ENCODE measurements around the gene PLTP. TPM values are rescaled to one million over a fixed set of nuclear protein-coding genes. Genes with fewer than 3 reads are reported as not detected.

Gene PLTP
- total and polyA plus RNA-seq, 8 donors, result 35.5 to 158 (median 85.4) TPM

DNA sequence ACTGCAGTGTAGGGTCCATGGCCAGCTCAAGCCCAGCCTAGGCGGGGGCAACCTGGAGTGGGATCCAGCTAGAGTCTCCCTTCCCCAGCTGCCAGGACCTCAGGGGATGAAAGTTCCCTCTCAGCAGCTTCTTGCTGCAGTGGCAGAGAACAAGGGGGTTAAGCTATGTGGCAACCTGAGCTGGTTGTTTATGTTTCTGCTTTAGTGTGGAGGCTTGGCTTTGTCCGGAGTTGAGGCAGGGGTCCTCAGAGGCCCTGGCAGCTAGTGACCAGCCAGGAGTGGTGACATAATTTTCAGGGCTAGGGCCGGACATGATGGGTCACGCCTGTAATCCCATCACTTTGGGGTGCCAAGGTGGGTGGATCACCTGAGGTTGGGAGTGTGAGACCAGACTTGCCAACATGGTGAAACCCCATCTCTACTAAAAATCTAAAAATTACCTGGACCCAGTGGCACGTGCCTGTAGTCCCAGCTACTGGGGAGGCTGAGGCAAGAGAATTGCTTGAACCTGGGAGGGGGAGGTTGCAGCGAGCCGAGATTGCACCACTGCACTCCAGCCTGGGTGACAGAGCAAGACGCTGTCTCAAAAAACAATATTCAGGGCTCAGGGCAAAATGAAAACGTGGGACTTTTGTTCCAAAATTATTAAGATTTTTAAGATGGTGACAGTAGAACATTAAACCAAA is 14.0 kb upstream of the PLTP start:
- intact Hi-C loops (cut with DNase I), result no loop called here
- ATAC-seq, result no peak
- Histone ChIP-seq H3K4me1 (no peaks in the 10 kb centered on the region), H3K27me3 (no peaks in the 10 kb centered on the region), H3K27ac (no peak overlapping the region), H3K36me3 (no peaks in the 10 kb centered on the region), H3K4me3 (no peak overlapping the region), H3K9me3 (no peaks in the 10 kb centered on the region)
- WGBS, 2 donors, result 42 to 56% methylated on average over 9 of the region's 9 CpGs
- TF ChIP-seq, protein P1, sequence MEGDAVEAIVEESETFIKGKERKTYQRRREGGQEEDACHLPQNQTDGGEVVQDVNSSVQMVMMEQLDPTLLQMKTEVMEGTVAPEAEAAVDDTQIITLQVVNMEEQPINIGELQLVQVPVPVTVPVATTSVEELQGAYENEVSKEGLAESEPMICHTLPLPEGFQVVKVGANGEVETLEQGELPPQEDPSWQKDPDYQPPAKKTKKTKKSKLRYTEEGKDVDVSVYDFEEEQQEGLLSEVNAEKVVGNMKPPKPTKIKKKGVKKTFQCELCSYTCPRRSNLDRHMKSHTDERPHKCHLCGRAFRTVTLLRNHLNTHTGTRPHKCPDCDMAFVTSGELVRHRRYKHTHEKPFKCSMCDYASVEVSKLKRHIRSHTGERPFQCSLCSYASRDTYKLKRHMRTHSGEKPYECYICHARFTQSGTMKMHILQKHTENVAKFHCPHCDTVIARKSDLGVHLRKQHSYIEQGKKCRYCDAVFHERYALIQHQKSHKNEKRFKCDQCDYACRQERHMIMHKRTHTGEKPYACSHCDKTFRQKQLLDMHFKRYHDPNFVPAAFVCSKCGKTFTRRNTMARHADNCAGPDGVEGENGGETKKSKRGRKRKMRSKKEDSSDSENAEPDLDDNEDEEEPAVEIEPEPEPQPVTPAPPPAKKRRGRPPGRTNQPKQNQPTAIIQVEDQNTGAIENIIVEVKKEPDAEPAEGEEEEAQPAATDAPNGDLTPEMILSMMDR (IDR thresholded peaks at IDR 0.05), result no peak
- FAIRE-seq, result no peak
- DNase-seq, result peak in 1 of 6 donors; percentile 18

DNA sequence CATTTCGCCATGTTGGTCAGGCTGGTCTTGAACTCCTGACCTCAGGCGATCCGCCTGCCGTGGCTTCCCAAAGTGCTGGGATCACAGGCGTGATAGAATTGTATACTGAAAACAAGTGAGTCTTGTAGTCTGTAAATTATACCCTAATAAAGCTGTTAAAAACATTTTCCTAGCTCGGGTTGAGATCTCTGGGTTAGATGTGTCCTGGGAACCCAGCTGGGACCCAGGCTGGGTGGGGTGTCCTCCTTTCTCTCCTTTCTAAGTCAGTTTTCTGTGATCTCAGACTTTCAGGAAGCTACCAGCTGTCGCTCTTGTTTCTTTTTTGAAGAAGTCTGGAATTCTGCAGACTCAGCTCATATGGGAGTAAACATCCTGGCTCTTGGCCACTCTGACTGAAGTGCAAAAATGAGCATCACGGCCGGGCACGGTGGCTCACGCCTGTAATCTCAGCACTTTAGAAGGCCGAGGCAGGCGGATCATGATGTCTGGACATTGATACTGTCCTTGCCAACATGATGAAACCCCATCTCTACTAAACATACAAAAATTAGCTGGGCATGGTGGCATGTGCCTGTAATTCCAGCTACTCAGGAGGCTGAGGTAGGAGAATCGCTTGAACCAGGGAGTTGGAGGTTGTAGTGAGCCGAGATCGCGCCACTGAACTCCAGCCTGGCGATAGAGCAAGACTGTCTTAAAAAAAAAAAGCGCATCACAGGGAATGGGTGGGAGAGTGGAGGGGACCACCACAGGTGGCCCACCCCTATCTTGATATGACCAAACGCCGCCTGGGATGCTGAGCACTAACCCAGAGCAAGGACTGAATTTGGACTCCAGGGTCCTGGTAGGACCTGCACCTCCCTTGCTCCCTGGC is 12.7 kb upstream of the PLTP start:
- intact Hi-C loops (cut with DNase I), result no loop called here
- TF ChIP-seq, protein P1 (IDR thresholded peaks at IDR 0.05), result no peak
- H3K27ac ChIP-seq, result peak overlapping the region in 2 of 4 donors; percentile 30 to 31
- 54 to 68% methylated on average over 21 of the region's 21 CpGs for WGBS, 2 donors
- FAIRE-seq, result no peak
- H3K4me1 ChIP-seq, result no peaks in the 10 kb centered on the region
- DNase-seq, result peak in 1 of 6 donors; percentile 22
- no peaks in the 10 kb centered on the region for H3K36me3 ChIP-seq
- no peaks in the 10 kb centered on the region for H3K9me3 ChIP-seq
- H3K4me3 ChIP-seq, result no peak overlapping the region
- no peaks in the 10 kb centered on the region for H3K27me3 ChIP-seq
- peak in 3 of 4 donors; percentile 53 to 73 (median 63) for ATAC-seq

DNA sequence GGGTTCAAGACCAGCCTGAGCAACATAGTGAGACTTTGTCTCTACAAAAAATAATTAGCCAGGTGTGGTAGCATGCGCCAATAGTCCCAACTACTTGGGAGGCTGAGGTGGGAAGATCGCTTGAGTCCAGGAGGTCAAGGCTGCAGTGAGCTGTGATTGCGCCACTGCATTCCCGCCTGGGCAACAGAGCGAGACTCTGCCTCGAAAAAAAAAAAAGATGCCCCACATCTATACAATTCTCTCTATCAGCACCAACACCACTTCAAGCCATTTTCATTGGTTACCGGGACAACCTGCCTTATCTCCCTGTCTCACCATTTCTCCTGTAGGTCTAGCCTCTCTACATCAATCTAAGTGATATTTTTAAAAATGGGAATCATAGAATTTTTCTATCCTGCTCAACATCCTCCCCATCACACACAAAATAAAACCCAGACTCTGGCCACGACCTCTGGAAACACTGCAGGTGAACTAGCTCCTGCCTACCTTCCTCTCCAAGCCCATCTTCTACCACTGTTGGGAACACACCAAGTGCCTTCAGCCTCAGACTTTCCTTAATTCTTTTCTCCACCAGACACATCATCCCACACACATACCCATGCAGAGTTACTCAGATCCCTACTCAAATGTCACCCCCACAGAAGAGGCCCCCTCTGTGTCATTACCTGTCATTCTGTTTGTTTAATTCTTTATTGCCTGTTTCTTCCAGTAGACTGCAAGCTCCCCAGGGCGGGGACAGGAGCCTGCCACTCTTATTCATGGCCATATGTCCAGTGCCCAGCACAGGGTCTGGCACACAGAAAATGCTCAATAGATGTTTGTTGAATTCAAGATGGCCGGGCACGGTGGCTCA is 9.6 kb upstream of the PLTP start:
- ATAC-seq (no peak), FAIRE-seq (no peak), DNase-seq (peak in 1 of 6 donors; percentile 29)
- Histone ChIP-seq H3K36me3 (no peaks in the 10 kb centered on the region), H3K4me3 (no peak overlapping the region), H3K27me3 (no peaks in the 10 kb centered on the region), H3K4me1 (no peaks in the 10 kb centered on the region), H3K27ac (no peak overlapping the region), H3K9me3 (no peaks in the 10 kb centered on the region)
- intact Hi-C loops (cut with DNase I), result no loop called here
- TF ChIP-seq, protein P1 (IDR thresholded peaks at IDR 0.05), result no peak
- WGBS, 2 donors, result 63 to 68% methylated on average over 11 of the region's 11 CpGs

DNA sequence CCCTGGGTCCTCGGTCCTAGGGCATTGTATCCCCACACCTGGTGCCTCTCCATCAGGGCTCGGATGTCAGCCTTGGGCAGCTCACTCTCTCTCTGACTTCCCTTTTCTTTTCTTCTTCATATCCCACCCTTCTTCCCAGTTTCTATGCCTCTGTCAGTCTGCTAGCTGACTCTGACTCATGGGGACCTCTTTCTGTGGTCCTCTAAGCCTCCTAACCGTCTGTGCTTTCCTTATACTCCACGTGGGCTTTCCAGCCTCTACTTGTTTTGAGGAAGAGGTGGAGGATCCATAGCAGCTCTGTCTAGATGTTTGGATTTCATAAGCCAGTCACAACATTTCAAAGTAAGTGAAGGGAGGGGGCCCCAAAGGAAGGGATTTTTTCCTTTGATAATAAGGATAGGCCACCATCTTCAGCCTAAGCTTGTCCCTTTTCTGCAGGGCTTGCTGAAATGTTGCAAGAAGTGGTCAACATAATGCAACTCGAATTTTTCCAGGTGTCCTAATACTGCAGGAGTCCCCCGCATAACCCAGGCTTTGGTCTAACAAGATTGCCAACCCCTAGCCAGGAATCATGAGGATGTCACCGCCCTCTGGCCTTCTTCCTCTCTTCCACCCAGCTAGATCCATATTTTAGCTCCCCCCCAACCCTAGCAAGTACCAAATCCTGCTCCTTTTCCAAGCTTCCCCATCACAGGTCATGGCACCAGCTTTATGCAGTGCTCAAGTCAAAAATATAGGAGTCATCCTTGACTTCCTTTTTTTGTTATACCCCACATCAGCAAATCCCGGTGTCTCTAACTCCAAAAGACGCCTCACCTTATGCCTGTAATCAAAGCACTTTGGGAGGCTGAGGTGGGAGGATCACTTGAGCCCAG is 8.7 kb upstream of the PLTP start:
- FAIRE-seq (no peak), ATAC-seq (peak in 1 of 4 donors; percentile 4), DNase-seq (peak in 1 of 6 donors; percentile 4)
- Histone ChIP-seq H3K36me3 (no peaks in the 10 kb centered on the region), H3K9me3 (no peaks in the 10 kb centered on the region), H3K4me3 (no peak overlapping the region), H3K27me3 (no peaks in the 10 kb centered on the region), H3K4me1 (no peaks in the 10 kb centered on the region), H3K27ac (no peak overlapping the region)
- WGBS, 2 donors, result 62 to 77% methylated on average over 9 of the region's 9 CpGs
- intact Hi-C loops (cut with DNase I), result no loop called here
- TF ChIP-seq, protein P1 (IDR thresholded peaks at IDR 0.05), result no peak
